Hepatocyte (in vitro differentiated cells): ENCODE measurements around the gene FAM185A. TPM values are rescaled to one million over a fixed set of nuclear protein-coding genes. Genes with fewer than 3 reads are reported as not detected.

Source experiments
- DNase-seq: peaks from one replicate; pipeline ENCODE4 v3.0.0-alpha.2; 2016; ENCODE audit warnings: low spot score
- H2AFZ ChIP-seq: fragments of 200-600 bp; sonication (generic); 2 replicates; pipeline ENCODE4 v1.6.0; 2016; ENCODE audit warnings: antibody characterized with exemption, mild to moderate bottlenecking
- H3K27ac ChIP-seq: fragments of 200-600 bp; sonication (generic); 2 replicates; pipeline ENCODE4 v1.5.1; 2016; ENCODE audit warnings: mild to moderate bottlenecking
- H3K27me3 ChIP-seq: fragments of 200-600 bp; sonication (generic); 2 replicates; pipeline ENCODE4 v1.6.1; 2016
- H3K36me3 ChIP-seq: fragments of 200-600 bp; sonication (generic); replicated peaks from 2 replicates; pipeline ENCODE4 v1.5.1; 2016; ENCODE audit warnings: low read depth; ENCODE audit not compliant: insufficient read depth
- H3K4me1 ChIP-seq: fragments of 200-600 bp; sonication (generic); 2 replicates; pipeline ENCODE4 v1.5.1; 2016; ENCODE audit warnings: mild to moderate bottlenecking, moderate library complexity; ENCODE audit not compliant: insufficient read depth
- H3K4me2 ChIP-seq: fragments of 200-600 bp; sonication (generic); 2 replicates; pipeline ENCODE4 v1.6.0; 2016
- H3K4me3 ChIP-seq: fragments of 200-600 bp; sonication (generic); 2 replicates; pipeline ENCODE4 v1.5.1; 2016; ENCODE audit warnings: mild to moderate bottlenecking
- H3K79me2 ChIP-seq: fragments of 200-600 bp; sonication (generic); 2 replicates; pipeline ENCODE4 v1.6.0; 2017; ENCODE audit warnings: mild to moderate bottlenecking
- H3K9me2 ChIP-seq: fragments of 200-600 bp; sonication (generic); replicated peaks from 2 replicates; pipeline ENCODE4 v1.6.0; 2017; ENCODE audit warnings: mild to moderate bottlenecking; ENCODE audit not compliant: insufficient read depth
- H3K9me3 ChIP-seq: fragments of 200-600 bp; sonication (generic); 2 replicates; pipeline ENCODE4 v1.5.1; 2016; ENCODE audit warnings: low read depth, mild to moderate bottlenecking
- H4K20me1 ChIP-seq: fragments of 200-600 bp; sonication (generic); 2 replicates; pipeline ENCODE4 v1.6.0; 2016; ENCODE audit warnings: mild to moderate bottlenecking; ENCODE audit not compliant: insufficient read depth, poor library complexity, severe bottlenecking
- EZH2 ChIP-seq: fragments of 200-600 bp; sonication (generic); IDR thresholded peaks from 2 replicates; pipeline ENCODE4 v1.6.1; 2016; ENCODE audit warnings: antibody characterized with exemption, mild to moderate bottlenecking, borderline replicate concordance
- EZH2phosphoT487 ChIP-seq: fragments of 200-600 bp; sonication (generic); IDR thresholded peaks from one replicate; pipeline ENCODE4 v1.6.1; 2018; ENCODE audit warnings: antibody characterized with exemption, mild to moderate bottlenecking, low read depth, moderate library complexity; ENCODE audit not compliant: unreplicated experiment, severe bottlenecking
- WGBS: methylation state at CpG from one replicate; pipeline ENCODE4 v1.1.6; 2016; ENCODE audit warnings: low lambda C conversion rate; ENCODE audit errors: missing lambda C conversion rate; 5-methylcytosine and 5-hydroxymethylcytosine counted together
- polyA plus RNA-seq: library from polyadenylated mRNA; unstranded; fragments of >200 nt; fragmentation: Nextera tagmentation; extraction: Ambion mirVana; gene quantifications from 2 replicates; pipeline ENCODE4 v1.2.1, GENCODE V29; 2016
- total RNA-seq: library from RNA; depleted of rRNA; stranded (reverse); fragments of >200 nt; gene quantifications from 2 replicates; pipeline ENCODE4 v1.2.3, GENCODE V29; 2014
- TF ChIP-seq, protein P1 (sequence below): fragments of 200-600 bp; sonication (generic); IDR thresholded peaks from 2 replicates; pipeline ENCODE4 v1.5.1; 2016; ENCODE audit warnings: antibody characterized with exemption, mild to moderate bottlenecking; ENCODE audit not compliant: poor library complexity

FAM185A gene
- total and polyA plus RNA-seq, 2 experiments from 2014 or later, result 4.8 to 16.0 TPM

DNA sequence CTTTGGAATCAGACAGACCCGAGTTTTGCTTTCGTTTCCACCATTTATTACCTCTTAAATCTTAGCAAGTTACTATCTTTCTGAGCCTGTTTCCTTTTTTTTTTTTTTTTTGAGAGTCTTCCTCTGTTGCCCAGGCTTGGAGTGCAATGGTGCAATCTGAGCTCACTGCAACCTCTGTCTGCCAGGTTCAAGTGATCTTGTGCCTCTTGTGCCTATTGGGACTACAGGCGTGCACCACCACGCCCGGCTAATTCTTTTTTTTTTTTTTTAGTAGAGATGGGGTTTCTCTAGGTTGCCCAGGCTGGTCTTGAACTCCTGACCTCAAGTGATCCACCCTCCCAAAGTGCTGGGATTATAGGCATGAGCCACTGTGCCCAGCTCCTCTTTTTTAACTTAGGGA is 84.5 kb downstream of the FAM185A start:
- Histone ChIP-seq H2AFZ (no peak overlapping the region), H3K36me3 (no peaks in the 10 kb centered on the region), H3K27me3 (no peaks in the 10 kb centered on the region), H3K9me2 (no peaks in the 10 kb centered on the region), H3K27ac (no peak overlapping the region), H3K9me3 (no peaks in the 10 kb centered on the region), H3K4me2 (no peak overlapping the region), H4K20me1 (no peaks in the 10 kb centered on the region), H3K79me2 (no peaks in the 10 kb centered on the region), H3K4me3 (no peak overlapping the region), H3K4me1 (peaks cover 19% of the 10 kb centered on the region)
- no peak for TF ChIP-seq EZH2
- TF ChIP-seq, protein P1, sequence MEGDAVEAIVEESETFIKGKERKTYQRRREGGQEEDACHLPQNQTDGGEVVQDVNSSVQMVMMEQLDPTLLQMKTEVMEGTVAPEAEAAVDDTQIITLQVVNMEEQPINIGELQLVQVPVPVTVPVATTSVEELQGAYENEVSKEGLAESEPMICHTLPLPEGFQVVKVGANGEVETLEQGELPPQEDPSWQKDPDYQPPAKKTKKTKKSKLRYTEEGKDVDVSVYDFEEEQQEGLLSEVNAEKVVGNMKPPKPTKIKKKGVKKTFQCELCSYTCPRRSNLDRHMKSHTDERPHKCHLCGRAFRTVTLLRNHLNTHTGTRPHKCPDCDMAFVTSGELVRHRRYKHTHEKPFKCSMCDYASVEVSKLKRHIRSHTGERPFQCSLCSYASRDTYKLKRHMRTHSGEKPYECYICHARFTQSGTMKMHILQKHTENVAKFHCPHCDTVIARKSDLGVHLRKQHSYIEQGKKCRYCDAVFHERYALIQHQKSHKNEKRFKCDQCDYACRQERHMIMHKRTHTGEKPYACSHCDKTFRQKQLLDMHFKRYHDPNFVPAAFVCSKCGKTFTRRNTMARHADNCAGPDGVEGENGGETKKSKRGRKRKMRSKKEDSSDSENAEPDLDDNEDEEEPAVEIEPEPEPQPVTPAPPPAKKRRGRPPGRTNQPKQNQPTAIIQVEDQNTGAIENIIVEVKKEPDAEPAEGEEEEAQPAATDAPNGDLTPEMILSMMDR, result no peak
- no peak for TF ChIP-seq EZH2phosphoT487
- no peak for DNase-seq
- WGBS, result 84% methylated on average over 5 of the region's 5 CpGs

- no peak overlapping the region for H3K4me2 ChIP-seq
- no peaks in the 10 kb centered on the region for H3K27me3 ChIP-seq
- no peak overlapping the region for H2AFZ ChIP-seq
- TF ChIP-seq EZH2phosphoT487 (no peak), EZH2 (no peak)
- TF ChIP-seq, protein P1, result no peak
- H3K4me3 ChIP-seq, result no peak overlapping the region
- H3K9me2 ChIP-seq, result no peaks in the 10 kb centered on the region
- no peaks in the 10 kb centered on the region for H3K79me2 ChIP-seq
- H3K4me1 ChIP-seq, result peaks cover 19% of the 10 kb centered on the region
- 68% methylated on average over 1 of the region's 1 CpG for WGBS
- H3K27ac ChIP-seq, result no peak overlapping the region
- no peaks in the 10 kb centered on the region for H4K20me1 ChIP-seq
- no peaks in the 10 kb centered on the region for H3K9me3 ChIP-seq
- H3K36me3 ChIP-seq, result no peaks in the 10 kb centered on the region
- no peak for DNase-seq
Observed at GRCh38 chr7:102834466-102834865, 85.7 kb downstream of the FAM185A start.

GRCh38 chr7:102834999-102835398 is 86.2 kb downstream of the FAM185A start:
- DNase-seq, result no peak
- H3K4me2 ChIP-seq, result peak overlapping the region; percentile 19

More at GRCh38 chr7:102834999-102835398, 86.2 kb downstream of the FAM185A start:
- no peaks in the 10 kb centered on the region for H3K9me2 ChIP-seq
- H3K27ac ChIP-seq, result peak overlapping the region; percentile 36
- H3K36me3 ChIP-seq, result no peaks in the 10 kb centered on the region
- no peak for TF ChIP-seq EZH2
- TF ChIP-seq, protein P1, result no peak
- no peak for TF ChIP-seq EZH2phosphoT487
- H4K20me1 ChIP-seq, result no peaks in the 10 kb centered on the region
- H3K4me1 ChIP-seq, result peaks cover 19% of the 10 kb centered on the region
- no peaks in the 10 kb centered on the region for H3K9me3 ChIP-seq
- no peak overlapping the region for H2AFZ ChIP-seq
- no peak overlapping the region for H3K4me3 ChIP-seq
- 55% methylated on average over 1 of the region's 1 CpG for WGBS
- no peaks in the 10 kb centered on the region for H3K27me3 ChIP-seq
- H3K79me2 ChIP-seq, result no peaks in the 10 kb centered on the region
